C4-2B (cell line): Measurements from ENCODE around the gene SKI.

Experiments
- ZFX ChIP-seq: fragments of 450-650 bp; IDR thresholded peaks from 2 replicates; pipeline ENCODE4 v1.6.1; 2017
- TF ChIP-seq, protein P1 (sequence below): fragments of 450-650 bp; conservative IDR thresholded peaks from 2 replicates; pipeline ENCODE4 v1.5.1; 2017; ENCODE audit warnings: mild to moderate bottlenecking

DNA sequence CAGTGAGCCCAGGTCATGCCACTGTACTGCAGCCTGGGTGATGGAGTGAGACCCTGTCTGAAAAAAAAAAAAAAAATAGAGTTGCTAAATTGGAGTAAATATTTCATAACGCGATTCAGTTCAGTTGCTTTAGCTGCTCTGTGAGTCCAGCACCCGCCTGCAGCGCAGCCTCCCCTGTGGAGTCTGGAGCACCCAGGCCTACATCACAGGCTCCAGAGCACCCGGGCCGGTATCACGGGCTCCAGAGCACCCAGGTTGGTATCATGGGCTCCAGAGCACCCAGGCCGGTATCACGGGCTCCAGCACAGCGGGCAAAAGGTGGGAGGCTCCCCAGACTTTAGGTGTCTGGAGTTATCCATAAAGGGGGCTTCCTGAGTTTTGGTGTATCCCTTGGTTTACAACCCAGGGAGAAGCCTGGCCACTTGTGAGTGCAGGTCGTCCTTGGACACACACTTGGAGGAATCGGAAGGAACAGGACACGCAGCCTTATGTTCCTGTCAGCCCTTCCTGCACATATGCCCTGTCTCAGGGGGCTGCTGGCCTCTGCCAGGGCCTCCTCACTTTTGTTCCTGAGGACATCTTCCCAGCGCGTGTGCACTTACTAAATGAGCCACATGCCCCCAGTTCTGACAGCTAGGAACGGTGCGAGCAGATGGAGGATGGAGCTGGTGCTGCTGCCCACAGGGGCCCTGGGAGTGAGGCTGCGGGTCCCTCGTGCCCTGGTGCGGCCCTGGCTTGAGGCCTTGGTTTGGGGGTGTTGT lies 25.1 kb downstream of the SKI start:
- TF ChIP-seq, protein P1, sequence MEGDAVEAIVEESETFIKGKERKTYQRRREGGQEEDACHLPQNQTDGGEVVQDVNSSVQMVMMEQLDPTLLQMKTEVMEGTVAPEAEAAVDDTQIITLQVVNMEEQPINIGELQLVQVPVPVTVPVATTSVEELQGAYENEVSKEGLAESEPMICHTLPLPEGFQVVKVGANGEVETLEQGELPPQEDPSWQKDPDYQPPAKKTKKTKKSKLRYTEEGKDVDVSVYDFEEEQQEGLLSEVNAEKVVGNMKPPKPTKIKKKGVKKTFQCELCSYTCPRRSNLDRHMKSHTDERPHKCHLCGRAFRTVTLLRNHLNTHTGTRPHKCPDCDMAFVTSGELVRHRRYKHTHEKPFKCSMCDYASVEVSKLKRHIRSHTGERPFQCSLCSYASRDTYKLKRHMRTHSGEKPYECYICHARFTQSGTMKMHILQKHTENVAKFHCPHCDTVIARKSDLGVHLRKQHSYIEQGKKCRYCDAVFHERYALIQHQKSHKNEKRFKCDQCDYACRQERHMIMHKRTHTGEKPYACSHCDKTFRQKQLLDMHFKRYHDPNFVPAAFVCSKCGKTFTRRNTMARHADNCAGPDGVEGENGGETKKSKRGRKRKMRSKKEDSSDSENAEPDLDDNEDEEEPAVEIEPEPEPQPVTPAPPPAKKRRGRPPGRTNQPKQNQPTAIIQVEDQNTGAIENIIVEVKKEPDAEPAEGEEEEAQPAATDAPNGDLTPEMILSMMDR: no peak
- no peak for TF ChIP-seq ZFX
